Measurements from ENCODE around the gene GIPR.

Gene GIPR

DNA sequence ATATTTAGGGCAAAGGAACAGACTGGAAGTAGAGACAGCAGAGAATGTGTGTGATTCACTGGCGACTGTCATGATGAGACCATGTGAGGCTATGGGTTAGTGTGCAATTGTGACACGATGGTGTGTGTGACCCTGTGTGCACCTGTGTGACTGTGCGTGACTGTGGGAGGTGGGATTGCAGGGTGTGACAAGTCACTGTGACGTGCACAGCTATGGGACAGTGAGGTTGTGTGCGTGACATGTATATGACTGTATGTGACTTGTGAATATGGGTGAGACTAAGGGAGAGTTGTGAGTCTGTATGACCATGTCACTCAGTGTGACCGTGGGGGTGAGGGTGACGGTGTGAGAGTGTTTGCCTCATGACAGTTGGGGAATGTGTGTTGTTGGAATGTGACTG is 3.4 kb upstream of the GIPR start:
- no peak for DNase-seq (ENCODE audit: low read depth)
- no peak overlapping the region for H3K4me3 ChIP-seq (ENCODE audit: low read length)
- TF ChIP-seq, protein P1, sequence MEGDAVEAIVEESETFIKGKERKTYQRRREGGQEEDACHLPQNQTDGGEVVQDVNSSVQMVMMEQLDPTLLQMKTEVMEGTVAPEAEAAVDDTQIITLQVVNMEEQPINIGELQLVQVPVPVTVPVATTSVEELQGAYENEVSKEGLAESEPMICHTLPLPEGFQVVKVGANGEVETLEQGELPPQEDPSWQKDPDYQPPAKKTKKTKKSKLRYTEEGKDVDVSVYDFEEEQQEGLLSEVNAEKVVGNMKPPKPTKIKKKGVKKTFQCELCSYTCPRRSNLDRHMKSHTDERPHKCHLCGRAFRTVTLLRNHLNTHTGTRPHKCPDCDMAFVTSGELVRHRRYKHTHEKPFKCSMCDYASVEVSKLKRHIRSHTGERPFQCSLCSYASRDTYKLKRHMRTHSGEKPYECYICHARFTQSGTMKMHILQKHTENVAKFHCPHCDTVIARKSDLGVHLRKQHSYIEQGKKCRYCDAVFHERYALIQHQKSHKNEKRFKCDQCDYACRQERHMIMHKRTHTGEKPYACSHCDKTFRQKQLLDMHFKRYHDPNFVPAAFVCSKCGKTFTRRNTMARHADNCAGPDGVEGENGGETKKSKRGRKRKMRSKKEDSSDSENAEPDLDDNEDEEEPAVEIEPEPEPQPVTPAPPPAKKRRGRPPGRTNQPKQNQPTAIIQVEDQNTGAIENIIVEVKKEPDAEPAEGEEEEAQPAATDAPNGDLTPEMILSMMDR (IDR thresholded peaks at IDR 0.05; ENCODE audit: insufficient read depth, low read depth, low read length, missing control alignments), result no peak

- H3K4me3 ChIP-seq (ENCODE audit: low read length), result peak overlapping the region; percentile 55
- TF ChIP-seq, protein P1 (IDR thresholded peaks at IDR 0.05; ENCODE audit: insufficient read depth, low read depth, low read length, missing control alignments), result no peak
- no peak for DNase-seq (ENCODE audit: low read depth)
Measured at GRCh38 chr19:45668342-45668871, 386 bp downstream of the GIPR start.

- peak overlapping the region; percentile 52 for H3K4me3 ChIP-seq (ENCODE audit: low read length)
- TF ChIP-seq, protein P1 (IDR thresholded peaks at IDR 0.05; ENCODE audit: insufficient read depth, low read depth, low read length, missing control alignments), result no peak
- DNase-seq (ENCODE audit: low read depth), result peak; percentile 96
Measured at GRCh38 chr19:45670670-45671453, 2.8 kb downstream of the GIPR start.

GRCh38 chr19:45674946-45675345 is 6.9 kb downstream of the GIPR start:
- DNase-seq (ENCODE audit: low read depth), result no peak
- no peak overlapping the region for H3K4me3 ChIP-seq (ENCODE audit: low read length)
- TF ChIP-seq, protein P1 (IDR thresholded peaks at IDR 0.05; ENCODE audit: insufficient read depth, low read depth, low read length, missing control alignments), result no peak

- no peak for DNase-seq (ENCODE audit: low read depth)
- H3K4me3 ChIP-seq (ENCODE audit: low read length), result peak overlapping the region; percentile 44
- TF ChIP-seq, protein P1 (IDR thresholded peaks at IDR 0.05; ENCODE audit: insufficient read depth, low read depth, low read length, missing control alignments), result no peak
Measured at GRCh38 chr19:45676851-45677263, 8.8 kb downstream of the GIPR start.

- TF ChIP-seq, protein P1 (IDR thresholded peaks at IDR 0.05; ENCODE audit: insufficient read depth, low read depth, low read length, missing control alignments), result peak; percentile 42
- DNase-seq (ENCODE audit: low read depth), result peak; percentile 99
- H3K4me3 ChIP-seq (ENCODE audit: low read length), result peak overlapping the region; percentile 44
Measured at GRCh38 chr19:45677351-45678230, 9.6 kb downstream of the GIPR start.
